Endothelial cell of umbilical vein (primary cell): ENCODE results near the gene NUP58. TPM values are rescaled to one million over a fixed set of nuclear protein-coding genes. Genes with fewer than 3 reads are reported as not detected.
A peak's percentile ranks its signal among the peaks of the same experiment; 100 is the strongest.

Source experiments
- BruUV-seq: library from RNA; stranded (reverse); fragments of 400-500 nt; replicated peaks from 2 replicates; lab custom pipeline; 2021; lab: Mats Ljungman, UMichigan
- CTCF ChIA-PET: fragments of 300-600, 350-600 bp; sonication (Branson Sonifier 250); formaldehyde crosslinking; loops from one replicate; lab custom pipeline; 2021; ENCODE audit warnings: antibody characterized with exemption, inconsistent platforms; lab: Charles Lee
- POLR2A ChIA-PET: fragments of 300-600, 350-600 bp; sonication (Branson Sonifier 250); formaldehyde crosslinking; loops from one replicate; lab custom pipeline; 2021; ENCODE audit warnings: antibody characterized with exemption, inconsistent platforms; lab: Charles Lee
- DNase-seq: peaks from one replicate; pipeline ENCODE4 v3.0.0-alpha.2; 2011; ENCODE audit warnings: low read depth, low spot score
- FAIRE-seq: peaks from 2 replicates; lab custom pipeline; 2011; peaks lifted over from hg19 to GRCh38; lab: Jason Lieb, UNC
- H2AFZ ChIP-seq: 2 replicates; pipeline ENCODE4 v1.6.0; 2012; ENCODE audit warnings: low read depth, low read length, control low read depth, inconsistent platforms
- H3K27ac ChIP-seq: 2 replicates; pipeline ENCODE4 v1.5.1; 2011; ENCODE audit warnings: low read depth, mild to moderate bottlenecking, control low read depth, low read length, moderate library complexity; ENCODE audit not compliant: insufficient read depth
- H3K27me3 ChIP-seq, 2 experiments: 2 replicates each; pipeline versions ENCODE4 v1.6.0 to v1.6.1; 2011; ENCODE audit warnings: low read length in 2 of 2, mixed read lengths in 1 of 2; ENCODE audit not compliant: control insufficient read depth in 2 of 2, insufficient read depth in 2 of 2
- H3K36me3 ChIP-seq, 2 experiments: 2 replicates in 1 of 2; 3 replicates in 1 of 2; pipeline ENCODE4 v1.5.1; 2011; ENCODE audit warnings: low read length in 2 of 2, mild to moderate bottlenecking in 1 of 2, moderate library complexity in 1 of 2; ENCODE audit not compliant: control insufficient read depth in 2 of 2, insufficient read depth in 2 of 2; ENCODE audit errors: extremely low read depth in 1 of 2
- H3K4me1 ChIP-seq: 3 replicates; pipeline ENCODE4 v1.5.1; 2011; ENCODE audit warnings: mild to moderate bottlenecking, low read length; ENCODE audit not compliant: control insufficient read depth, insufficient read depth; ENCODE audit errors: extremely low read depth
- H3K4me2 ChIP-seq: 2 replicates; pipeline ENCODE4 v1.6.1; 2011; ENCODE audit warnings: low read length, control low read depth, mixed read lengths; ENCODE audit not compliant: insufficient read depth
- H3K4me3 ChIP-seq, 3 experiments: fragments of 200-600 bp in 1 of 3; sonication (generic), shearing (Covaris generic) in 1 of 3; replicated peaks in 1 of 3; 2 replicates each; pipeline ENCODE4 v1.5.1; 2011 to 2016; ENCODE audit warnings: control low read depth in 3 of 3, low read length in 3 of 3, mild to moderate bottlenecking in 2 of 3, inconsistent platforms in 1 of 3, low read depth in 1 of 3, moderate library complexity in 1 of 3; ENCODE audit not compliant: insufficient read depth in 1 of 3
- H3K79me2 ChIP-seq: 2 replicates; pipeline ENCODE4 v1.6.0; 2012; ENCODE audit warnings: low read length, inconsistent platforms; ENCODE audit not compliant: control insufficient read depth, insufficient read depth
- H3K9ac ChIP-seq: replicated peaks from 2 replicates; pipeline ENCODE3; 2011; ENCODE audit warnings: low read length, control low read depth; ENCODE audit not compliant: insufficient read depth; ENCODE audit errors: extremely low read depth
- H3K9me1 ChIP-seq: replicated peaks from 3 replicates; pipeline ENCODE4 v1.6.0; 2011; ENCODE audit warnings: mild to moderate bottlenecking, low read length; ENCODE audit not compliant: control insufficient read depth, insufficient read depth; ENCODE audit errors: extremely low read depth
- H3K9me3 ChIP-seq: replicated peaks from 2 replicates; pipeline ENCODE4 v1.5.1; 2012; ENCODE audit warnings: low read length, inconsistent platforms; ENCODE audit not compliant: control insufficient read depth, insufficient read depth
- H4K20me1 ChIP-seq: replicated peaks from 2 replicates; pipeline ENCODE3; 2011; ENCODE audit warnings: mild to moderate bottlenecking, low read length; ENCODE audit not compliant: control insufficient read depth, insufficient read depth; ENCODE audit errors: extremely low read depth
- EZH2 ChIP-seq: IDR thresholded peaks from 2 replicates; pipeline ENCODE4 v1.6.1; 2012; ENCODE audit warnings: borderline replicate concordance, low read depth, mild to moderate bottlenecking, moderate library complexity, low read length, inconsistent platforms; ENCODE audit not compliant: severe bottlenecking
- FOS ChIP-seq: IDR thresholded peaks from 2 replicates; pipeline ENCODE4 v1.6.1; 2011; ENCODE audit warnings: mild to moderate bottlenecking, low read length, moderate library complexity, borderline replicate concordance; ENCODE audit not compliant: insufficient read depth
- GATA2 ChIP-seq: IDR thresholded peaks from 2 replicates; pipeline ENCODE4 v1.7.0; 2011; ENCODE audit warnings: low read depth, mild to moderate bottlenecking, moderate library complexity, mixed read lengths, low read length; ENCODE audit not compliant: insufficient read length, insufficient read depth
- MYC ChIP-seq: IDR thresholded peaks from one replicate; pipeline ENCODE4 v1.6.1; 2011; ENCODE audit warnings: mild to moderate bottlenecking, low read depth, low read length
- POLR2A ChIP-seq: IDR thresholded peaks from 2 replicates; pipeline ENCODE4 v1.6.1; 2012; ENCODE audit warnings: low read depth, mild to moderate bottlenecking, control low read depth, low read length
- dilution Hi-C: fragments of 300-500 bp; cut with MboI; formaldehyde crosslinking; loops from one replicate; pipeline ENCODE4 v1.15.0; 2019; ENCODE audit warnings: low sequenced_read_pairs; ENCODE audit not compliant: extremely low pct_ligation_motif_present
- intact Hi-C: fragments of 100-400 bp; cut with micrococcal nuclease; formaldehyde crosslinking; loops from one replicate; pipeline ENCODE4 v1.10.0; 2022
- polyA plus RNA-seq, 4 experiments: library from polyadenylated mRNA; depleted of rRNA in 3 of 4; stranded (reverse) in 3 of 4; unstranded in 1 of 4; fragments of >200 nt; gene quantifications; 2 replicates each; pipeline versions ENCODE4 v1.2.1 to v1.2.3, GENCODE V29; 2011 to 2012; ENCODE audit warnings: missing spikeins in 1 of 4
- total RNA-seq: library from RNA; stranded (reverse); gene quantifications from 2 replicates; pipeline ENCODE4 v1.2.3, GENCODE V29; 2021
- TF ChIP-seq, protein P1 (sequence below), 2 donors: IDR thresholded peaks; 1 replicate in 1 of 2; 2 replicates in 1 of 2; pipeline ENCODE4 v1.5.1; 2011; ENCODE audit warnings: low read length in 2 of 2, mild to moderate bottlenecking in 2 of 2, moderate library complexity in 2 of 2, control low read depth in 1 of 2, inconsistent platforms in 1 of 2, low read depth in 1 of 2; ENCODE audit not compliant: insufficient read depth in 1 of 2; ENCODE audit errors: extremely low read depth in 1 of 2

Gene NUP58
- total and polyA plus RNA-seq, 2 donors (not counting 3 experiments of a cell fraction or from before 2014, with no cell fraction given), result 28.5 to 49.6 TPM

DNA sequence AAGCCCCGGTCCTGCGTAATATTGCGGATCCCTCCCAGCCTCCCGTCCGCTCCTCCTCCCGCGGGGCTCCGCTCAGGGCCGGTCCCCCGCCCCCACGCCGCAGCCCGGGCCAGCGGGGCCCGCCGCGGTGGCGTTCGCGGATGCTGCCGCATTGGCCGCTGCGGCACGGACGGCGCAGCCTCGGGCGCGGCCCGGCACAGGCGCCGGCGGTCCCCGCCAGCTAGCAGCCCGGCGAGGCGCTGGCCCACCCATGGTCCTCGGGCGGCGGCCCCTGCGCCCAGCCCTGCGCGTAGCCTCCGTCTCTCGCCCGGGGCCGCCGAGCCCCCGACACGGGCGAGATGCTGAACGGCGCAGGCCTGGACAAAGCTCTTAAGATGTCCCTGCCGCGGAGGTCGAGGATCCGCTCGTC lies 70.5 kb downstream of the NUP58 start, which contains the start of gene ATP8A2:
Gene ATP8A2 (plus strand): TSS at position 100 of the 409 bp plus-strand sequence. CDS start 239 bp downstream, at position 339.
- ChIA-PET CTCF (interaction anchor here (0.6 kb wide), 1 partner anchor 1940 kb away, joined by 3 read pairs; no protein-coding TSS in a partner anchor), POLR2A (no interaction called here)
- Histone ChIP-seq H4K20me1 (no peaks in the 10 kb centered on the region), H3K4me2 (peak within 1 kb of the TSS; percentile 21), H3K9me1 (no peaks in the 10 kb centered on the region), H3K79me2 (no peaks in the 10 kb centered on the region), H3K27me3 (peaks cover 51 to 56% of the 10 kb centered on the region in 2 experiments), H3K4me3 (peak within 1 kb of the TSS in 1 of 3 experiments; percentile 9), H3K9ac (no peak within 1 kb of the TSS), H2AFZ (peak within 1 kb of the TSS; percentile 21), H3K36me3 (no peaks in the 10 kb centered on the region), H3K27ac (no peak within 1 kb of the TSS), H3K4me1 (peaks cover 3% of the 10 kb centered on the region), H3K9me3 (no peaks in the 10 kb centered on the region)
- FAIRE-seq (no peak), DNase-seq (no peak)
- dilution Hi-C loops (no loop called here), intact Hi-C loops (no loop called here)
- BruUV-seq, result no TSS peak
- no peak for TF ChIP-seq POLR2A
- TF ChIP-seq, protein P1, sequence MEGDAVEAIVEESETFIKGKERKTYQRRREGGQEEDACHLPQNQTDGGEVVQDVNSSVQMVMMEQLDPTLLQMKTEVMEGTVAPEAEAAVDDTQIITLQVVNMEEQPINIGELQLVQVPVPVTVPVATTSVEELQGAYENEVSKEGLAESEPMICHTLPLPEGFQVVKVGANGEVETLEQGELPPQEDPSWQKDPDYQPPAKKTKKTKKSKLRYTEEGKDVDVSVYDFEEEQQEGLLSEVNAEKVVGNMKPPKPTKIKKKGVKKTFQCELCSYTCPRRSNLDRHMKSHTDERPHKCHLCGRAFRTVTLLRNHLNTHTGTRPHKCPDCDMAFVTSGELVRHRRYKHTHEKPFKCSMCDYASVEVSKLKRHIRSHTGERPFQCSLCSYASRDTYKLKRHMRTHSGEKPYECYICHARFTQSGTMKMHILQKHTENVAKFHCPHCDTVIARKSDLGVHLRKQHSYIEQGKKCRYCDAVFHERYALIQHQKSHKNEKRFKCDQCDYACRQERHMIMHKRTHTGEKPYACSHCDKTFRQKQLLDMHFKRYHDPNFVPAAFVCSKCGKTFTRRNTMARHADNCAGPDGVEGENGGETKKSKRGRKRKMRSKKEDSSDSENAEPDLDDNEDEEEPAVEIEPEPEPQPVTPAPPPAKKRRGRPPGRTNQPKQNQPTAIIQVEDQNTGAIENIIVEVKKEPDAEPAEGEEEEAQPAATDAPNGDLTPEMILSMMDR (IDR thresholded peaks at IDR 0.05; ENCODE audit: extremely low read depth in 1 of 2, insufficient read depth in 1 of 2, low read depth in 1 of 2, low read length in 2 of 2), result no peak
- TF ChIP-seq EZH2, result peak; percentile 97

DNA sequence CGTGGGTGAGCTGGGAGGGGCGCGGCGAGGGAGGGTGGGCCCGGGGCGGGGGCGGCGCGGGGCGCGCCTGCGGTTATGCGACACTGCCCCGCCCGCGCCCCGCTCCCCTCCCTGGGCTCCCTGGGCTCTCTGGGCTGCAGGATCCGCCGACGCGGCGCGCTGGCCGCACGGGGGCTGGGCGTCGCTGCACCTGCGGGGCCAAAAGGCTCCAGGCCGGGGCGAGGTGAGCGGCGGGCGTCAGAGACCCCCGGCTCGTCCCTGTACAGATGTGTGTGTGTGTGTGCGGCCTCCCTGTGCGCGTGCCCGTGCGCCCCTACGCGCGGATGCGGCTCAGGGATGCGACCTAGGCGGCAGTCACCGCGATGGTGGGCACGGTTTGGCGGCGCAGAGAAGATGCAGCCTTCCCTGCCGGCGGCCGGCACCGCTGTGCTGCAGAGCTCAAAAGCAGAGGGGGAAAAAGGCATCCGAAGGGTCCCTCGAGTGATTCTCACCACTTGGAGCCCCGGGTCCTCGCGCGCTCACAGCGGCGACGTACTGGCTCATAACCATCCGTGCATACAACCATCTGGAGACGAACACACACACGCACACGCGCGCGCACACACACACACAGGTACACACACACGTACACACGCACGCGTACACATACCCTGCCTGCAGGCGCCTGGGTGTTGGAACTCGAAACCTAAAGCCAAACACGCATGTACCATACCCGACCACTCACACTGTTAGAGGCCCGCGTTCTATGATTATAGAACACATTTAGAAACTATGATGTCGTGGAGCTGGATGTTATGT lies 71.1 kb downstream of the NUP58 start:
- H2AFZ ChIP-seq, result peak overlapping the region; percentile 21
- H4K20me1 ChIP-seq, result no peaks in the 10 kb centered on the region
- H3K9me3 ChIP-seq, result no peaks in the 10 kb centered on the region
- POLR2A ChIA-PET, result no interaction called here
- H3K79me2 ChIP-seq, result no peaks in the 10 kb centered on the region
- H3K4me1 ChIP-seq, result peaks cover 3% of the 10 kb centered on the region
- peak overlapping the region in 1 of 3 experiments; percentile 9 for H3K4me3 ChIP-seq
- no peaks in the 10 kb centered on the region for H3K9me1 ChIP-seq
- H3K4me2 ChIP-seq, result no peak overlapping the region
- TF ChIP-seq EZH2 (peak; percentile 96), GATA2 (no peak), FOS (no peak), MYC (no peak)
- no peak for FAIRE-seq
- BruUV-seq, result no TSS peak
- no peak for DNase-seq
- no peak overlapping the region for H3K9ac ChIP-seq
- H3K36me3 ChIP-seq, result no peaks in the 10 kb centered on the region
- peaks cover 51 to 58% of the 10 kb centered on the region in 2 experiments for H3K27me3 ChIP-seq
- intact Hi-C loops, result no loop called here
- H3K27ac ChIP-seq, result no peak overlapping the region
- CTCF ChIA-PET, result interaction anchor here (0.6 to 4.6 kb wide), 2 partner anchors 139 to 1940 kb away, joined by 3 to 59 read pairs; no protein-coding TSS in a partner anchor
- dilution Hi-C loops, result no loop called here
